Fibroblast of the conjunctiva (primary cell): ENCODE results near the gene GJB2.
"Not testable (repeated sequence)": the region's sequence is repeated elsewhere in the genome, so short reads cannot be mapped to it uniquely, and the experiment has no call there.

Experiments used
- DNase-seq: peaks from one replicate; pipeline ENCODE4 v3.0.0-alpha.2; 2010; ENCODE audit warnings: low read depth

Gene GJB2

DNA sequence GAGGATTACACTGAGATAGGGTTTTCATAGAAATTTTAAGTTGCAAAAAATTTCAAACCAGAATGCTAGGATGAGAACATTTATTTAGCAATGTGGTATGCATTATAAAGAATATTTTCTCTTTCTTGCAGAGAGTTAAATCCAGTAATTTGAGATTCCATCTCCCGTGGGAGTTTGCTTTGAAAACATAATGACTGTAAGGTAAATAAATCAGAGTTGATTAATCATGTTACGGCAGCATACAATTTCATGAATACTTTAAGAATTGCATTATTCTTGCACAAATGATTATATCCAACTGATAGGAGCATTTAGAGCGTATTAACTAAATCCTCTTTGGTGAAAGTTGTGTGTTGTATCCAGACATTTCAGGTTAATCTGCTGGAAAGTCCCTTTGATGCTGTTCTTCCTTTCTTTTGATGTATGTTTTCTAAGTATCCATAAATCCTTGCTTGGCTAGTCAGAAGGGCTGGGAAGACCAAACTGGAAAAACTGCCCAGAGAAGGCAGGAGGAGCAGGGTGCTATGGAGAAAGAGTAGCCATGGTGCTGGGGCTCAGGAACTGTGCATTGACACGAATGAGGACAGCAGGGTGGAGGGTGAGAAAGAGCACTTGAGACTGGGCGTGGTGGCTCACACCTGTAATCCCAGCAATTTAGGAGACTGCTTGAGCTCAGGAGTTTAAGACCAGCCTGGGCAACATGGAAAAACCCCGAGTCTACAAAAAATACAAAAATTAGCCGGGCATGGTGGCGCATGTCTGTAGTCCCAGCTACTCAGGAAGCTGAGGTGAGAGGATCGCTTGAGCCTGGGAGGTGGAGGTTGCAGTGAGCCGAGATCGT is 27.1 kb downstream of the GJB2 start:
- peak; percentile 26 for DNase-seq

DNA sequence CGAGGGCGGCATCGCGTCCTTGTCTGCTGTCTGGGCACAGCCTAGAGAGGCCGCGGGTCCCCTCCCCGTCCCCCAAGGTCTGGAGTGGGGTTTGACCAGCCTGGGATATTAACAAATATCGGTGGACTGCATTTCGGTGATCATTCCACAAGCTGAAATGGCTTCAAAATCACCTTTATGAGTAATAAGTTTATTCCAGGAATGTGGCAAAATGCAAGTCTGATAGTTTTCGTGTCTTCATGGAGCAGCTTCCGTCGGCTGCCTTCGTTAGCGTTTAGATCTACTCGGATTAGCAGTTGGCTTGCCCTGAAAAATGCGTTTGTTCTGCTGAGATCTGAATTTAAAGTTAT is 30.8 kb downstream of the GJB2 start:
- no peak for DNase-seq

DNA sequence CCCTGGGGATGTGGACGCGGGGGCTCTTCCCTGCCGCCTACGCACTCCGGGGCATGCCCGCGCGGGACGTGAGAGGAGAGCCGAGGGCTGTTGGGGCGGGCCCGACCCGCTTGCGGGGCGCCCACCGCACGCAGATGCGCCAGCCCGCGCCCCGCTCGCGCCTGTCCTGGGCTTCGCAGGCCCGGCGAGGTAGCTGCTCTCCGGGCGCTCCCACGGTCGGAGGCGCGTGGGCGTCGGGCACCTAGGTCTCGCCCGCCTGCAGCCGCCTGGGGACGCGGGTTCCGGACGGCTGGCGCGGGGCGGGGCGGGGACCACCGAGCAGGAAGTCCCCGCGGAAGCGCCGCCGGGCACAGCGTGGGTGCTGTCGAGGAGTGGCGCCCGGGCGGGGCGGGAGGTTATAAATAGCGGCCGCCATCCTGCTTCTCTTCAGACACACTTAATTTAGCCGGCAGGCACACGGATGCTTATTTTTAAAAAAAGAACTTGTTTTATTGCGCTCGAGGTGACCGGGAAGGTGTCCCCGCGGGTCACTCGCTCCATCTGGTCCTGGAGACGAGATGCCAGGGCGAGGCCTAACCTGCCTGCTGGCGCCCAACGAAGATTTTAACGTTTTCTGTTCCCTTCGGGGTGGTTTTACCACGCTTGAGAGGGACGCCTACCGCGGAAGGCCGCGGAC is 31.3 kb downstream of the GJB2 start:
- DNase-seq = no peak

DNA sequence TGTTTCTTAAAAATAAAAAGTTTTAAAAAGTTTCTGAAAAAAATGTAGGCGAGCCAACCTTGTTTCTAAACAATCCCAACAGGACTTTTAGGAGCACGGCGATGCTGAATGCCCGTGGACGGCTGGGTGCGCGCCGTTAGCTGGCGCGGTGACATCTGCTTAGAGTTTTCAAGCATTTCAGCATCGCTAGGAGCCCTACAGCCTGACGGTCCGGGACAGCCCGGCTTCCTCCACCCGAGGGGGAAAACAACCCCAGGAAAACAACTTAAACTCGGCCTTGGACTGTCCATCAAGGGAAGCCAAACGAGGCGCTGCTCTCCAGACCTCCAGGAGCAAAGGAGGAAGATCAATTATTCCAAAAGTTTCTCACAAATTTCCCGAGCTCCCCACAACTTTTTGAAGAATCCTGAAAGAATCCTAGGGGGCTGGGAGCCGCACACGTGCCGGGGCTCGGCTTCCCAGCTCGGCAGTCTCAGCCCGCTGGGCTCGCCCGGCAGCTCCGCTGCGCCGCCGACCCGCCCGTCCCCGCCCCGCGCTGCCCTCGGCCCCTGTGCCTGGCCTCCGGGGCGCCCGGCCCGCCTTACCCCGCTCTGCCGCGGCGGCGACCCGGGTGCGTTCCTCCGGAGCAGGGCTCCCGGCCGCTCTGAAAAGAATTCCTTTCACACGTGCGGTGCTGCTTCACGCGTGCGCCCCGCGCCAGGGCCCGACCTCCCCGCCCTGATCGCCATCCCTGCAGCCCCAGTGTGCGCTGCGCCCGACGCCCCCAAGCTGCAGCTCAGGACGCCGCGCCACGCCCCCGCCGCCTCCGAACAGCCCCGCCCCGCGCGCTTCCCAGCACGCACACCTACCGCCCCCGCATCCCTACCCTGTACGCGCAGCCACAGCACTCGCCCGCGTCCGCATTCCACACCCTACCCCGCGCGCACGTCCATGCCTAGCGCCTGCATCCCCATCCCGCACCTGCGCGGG is 32.1 kb downstream of the GJB2 start, which contains the start of gene GJA3:
Gene GJA3 (minus strand): TSS at position 747 of the 969 bp plus-strand sequence. CDS start 17,764 bp downstream, outside the sequence.
- no peak for DNase-seq

DNA sequence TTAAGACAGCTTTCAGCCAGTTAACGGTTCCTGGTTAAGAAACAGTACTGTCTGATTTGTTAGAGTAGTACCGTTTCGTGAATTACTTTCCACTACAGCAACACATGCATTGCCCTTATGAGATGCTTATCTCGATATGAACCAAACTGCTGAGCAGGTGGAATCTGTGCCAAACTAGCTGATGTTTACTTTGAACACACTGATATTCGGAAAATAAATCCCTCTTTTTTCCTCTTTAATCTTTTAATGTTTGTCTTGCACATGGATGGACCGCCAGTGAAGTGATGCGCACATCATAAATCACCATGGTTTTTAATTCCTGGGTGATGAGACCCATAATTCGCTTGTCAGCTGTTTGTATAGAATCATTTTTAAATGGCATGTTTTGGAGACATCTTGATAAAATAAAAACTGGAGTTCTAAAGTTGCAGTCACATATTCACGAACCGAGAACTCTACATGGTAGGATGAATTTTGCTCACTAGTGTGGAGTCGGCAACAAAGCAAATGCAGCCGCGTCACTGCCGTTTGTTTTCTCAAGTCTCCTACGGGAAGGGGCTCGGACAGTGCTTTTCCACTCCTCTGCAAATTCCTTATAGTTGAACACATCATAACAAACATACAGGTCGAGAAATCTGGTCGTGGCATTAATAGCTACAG is 33.0 kb downstream of the GJB2 start:
- no peak for DNase-seq

DNA sequence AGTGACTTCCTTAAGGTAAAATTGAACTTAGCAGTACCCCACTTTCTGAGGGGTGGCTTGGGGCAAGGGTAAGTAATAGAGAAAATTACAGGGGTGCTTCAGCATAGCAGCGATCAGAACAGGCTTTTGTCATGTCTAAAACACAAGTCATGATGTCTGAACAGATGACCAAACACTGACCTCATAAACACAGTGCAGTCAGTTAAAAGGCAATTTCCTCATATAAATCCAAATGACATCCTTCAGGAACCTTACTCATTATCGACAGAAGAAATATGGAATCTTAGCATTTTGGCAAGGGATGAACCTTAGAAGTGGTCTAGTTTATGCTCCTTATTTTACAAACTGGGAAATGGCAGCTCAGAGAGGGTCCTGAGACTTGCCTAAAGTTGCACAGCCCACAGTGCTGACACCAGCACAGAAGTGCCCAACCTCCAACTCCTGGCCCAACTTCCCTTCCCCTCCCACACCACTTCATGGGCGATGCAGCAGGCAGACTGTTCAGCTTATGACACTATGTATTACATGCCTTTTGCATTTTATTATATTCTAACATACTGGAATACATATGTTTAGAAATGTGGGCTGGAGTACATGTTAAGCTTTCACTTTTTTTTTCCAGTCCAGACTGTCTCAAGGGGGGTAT is 35.5 kb downstream of the GJB2 start:
- DNase-seq = no peak

DNA sequence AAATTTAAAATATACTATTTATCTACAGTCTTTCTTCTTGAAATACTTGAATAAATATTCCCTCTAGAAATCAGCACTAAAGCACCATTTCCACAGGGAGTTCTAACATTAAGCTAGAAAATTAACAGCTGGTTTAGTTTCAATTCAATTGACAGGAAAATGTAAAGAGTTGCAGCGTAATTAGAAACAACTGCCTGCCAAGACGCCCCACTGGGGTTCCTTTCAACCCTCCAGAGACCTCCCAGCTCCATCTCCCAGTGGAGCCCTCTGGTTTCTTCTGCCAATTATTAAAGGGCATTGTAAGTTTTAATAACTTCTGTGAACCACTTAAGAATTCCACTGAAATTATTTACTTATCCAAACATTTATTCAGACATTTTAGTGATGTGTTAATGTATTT is 36.0 kb downstream of the GJB2 start:
- no peak for DNase-seq

DNA sequence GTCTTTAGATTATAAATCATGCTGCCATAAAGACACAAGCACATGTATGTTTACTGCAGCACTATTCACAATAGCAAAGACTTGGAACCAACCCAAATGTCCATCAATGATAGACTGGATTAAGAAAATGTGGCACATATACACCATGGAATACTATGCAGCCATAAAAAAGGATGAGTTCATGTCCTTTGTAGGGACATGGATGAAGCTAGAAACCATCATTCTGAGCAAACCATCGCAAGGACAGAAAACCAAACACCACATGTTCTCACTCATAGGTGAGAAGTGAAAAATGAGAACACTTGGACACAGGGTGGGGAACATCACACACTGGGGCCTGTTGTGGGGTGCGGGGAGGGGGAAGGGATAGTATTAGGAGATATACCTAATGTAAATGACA is 39.4 kb downstream of the GJB2 start:
- DNase-seq = not testable (repeated sequence)

DNA sequence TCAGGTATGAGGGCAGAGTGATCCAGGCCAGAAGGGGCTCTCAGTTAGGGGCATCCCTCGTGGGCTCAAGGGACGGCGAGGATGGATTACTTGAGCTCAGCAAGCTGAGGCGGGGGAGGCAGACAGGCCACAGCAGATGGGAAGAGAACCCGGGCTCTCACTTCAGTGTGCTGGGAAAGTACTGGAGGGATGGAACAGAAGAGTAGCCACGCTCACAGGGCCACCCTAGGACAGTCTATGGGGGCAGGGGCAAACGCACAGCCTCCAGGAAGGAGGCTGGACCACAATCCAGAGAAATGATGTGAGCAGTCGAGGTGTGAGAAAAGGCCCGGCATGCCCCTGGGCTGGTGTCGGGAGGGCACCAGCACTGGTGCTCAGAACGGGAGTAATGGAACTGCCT is 41.1 kb downstream of the GJB2 start:
- DNase-seq = no peak

DNA sequence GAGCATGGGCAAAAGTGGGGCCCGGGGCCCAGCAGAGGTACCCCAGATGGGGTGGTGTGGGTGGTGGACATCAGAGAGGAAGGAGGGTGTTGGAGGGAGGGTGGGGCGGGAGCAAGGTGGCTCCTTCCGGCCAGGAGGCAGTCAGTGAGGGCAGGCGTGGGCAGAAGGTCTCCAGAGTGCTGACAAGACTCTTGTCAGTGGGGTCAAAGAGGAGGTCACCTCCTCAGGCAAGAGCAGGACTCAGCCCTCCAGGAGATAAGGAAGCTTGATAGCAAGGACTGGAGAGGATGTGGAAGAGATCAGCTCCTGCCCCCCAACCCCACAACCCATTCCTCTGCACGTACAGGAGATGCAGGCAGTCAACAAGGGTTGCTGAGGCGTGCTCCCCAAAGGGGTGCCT is 41.7 kb downstream of the GJB2 start:
- DNase-seq = no peak

DNA sequence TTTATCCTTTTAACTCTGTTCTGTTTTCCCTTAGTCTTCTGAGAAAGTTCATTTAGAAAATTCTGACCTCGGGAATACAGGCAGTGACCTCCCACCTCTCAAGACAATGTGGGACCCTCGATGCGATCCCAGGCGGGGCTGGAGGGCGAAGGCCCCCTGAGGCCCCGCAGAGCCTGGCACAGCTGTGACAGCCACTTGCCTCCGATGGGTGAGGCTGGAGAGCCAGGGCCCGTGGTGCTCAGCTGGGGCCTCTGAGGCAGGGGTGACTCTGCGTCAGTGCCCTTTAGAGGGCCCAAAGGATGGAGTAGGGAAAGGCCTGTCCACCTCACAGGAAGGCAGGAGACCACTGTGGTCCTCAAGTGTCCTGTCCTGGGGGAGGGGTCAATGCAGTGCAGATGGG is 42.2 kb downstream of the GJB2 start:
- no peak for DNase-seq

DNA sequence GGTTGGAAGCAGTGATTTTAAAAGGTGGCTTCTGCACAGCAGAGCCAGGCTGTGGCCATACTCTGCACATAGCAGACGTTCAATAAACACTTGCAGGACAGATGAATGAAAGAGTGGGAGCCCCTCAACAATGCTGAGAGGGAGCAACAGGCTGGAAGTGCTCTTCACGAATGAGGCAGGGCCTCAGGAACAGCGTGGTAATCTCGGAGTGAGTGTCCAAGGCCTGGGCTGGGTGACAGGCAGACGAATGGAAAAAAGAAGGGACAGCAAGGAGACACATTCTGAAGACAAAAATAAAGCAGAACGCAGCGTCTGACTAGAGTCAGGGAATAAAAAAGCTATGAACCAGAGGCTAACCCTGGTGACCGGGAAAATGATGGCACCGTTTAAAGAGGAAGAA is 43.0 kb downstream of the GJB2 start:
- DNase-seq = no peak

DNA sequence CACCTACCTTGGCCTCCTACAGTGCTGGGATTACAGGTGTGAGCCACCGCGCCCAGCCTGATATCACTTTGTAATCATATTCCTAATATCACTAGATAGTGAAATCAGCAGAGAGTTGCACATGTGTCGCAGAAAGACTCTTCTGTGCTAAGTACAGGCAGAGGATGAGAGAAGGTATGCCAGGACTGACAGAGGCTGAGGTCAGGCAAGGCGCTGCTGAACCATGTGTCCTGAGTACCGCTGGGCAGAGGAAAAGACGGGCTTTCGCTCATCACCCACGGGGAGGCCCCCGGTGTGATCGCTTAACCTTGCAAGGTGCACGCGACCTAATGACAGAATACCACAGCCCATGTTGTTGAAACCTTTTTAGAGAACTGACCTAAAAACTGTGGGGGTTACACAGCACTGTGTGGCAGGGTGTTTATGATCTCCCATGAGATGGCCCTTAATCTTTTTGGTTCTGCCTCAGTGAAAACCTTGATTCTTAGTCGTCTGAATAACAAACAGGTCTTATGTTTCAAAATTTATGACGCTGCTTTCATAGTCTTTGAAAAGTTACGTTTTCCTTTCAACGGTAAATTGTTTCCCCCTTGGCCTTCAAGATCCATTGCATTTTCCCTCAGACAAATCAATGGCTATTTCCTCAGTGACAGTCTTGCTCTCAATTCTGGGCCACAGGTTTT is 44.1 kb downstream of the GJB2 start:
- DNase-seq = no peak

DNA sequence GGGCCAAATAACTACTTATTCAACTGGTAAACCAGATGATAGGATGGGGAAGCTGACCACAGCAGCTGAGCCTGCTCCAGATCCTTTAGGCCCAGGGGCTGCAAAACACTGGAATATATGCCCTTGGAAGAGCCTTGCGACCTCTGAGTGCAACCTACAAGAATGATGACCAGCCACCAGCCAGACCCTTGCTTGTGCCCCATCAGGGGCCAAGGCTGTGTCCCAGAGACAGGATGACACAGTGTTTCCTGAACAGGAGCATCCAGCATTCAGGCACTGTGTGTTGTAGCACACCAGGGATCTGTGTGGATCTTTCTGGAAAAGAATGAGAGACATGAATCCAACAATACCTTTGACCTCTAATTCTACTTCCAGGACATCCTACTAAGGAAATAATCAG is 46.4 kb downstream of the GJB2 start:
- no peak for DNase-seq

DNA sequence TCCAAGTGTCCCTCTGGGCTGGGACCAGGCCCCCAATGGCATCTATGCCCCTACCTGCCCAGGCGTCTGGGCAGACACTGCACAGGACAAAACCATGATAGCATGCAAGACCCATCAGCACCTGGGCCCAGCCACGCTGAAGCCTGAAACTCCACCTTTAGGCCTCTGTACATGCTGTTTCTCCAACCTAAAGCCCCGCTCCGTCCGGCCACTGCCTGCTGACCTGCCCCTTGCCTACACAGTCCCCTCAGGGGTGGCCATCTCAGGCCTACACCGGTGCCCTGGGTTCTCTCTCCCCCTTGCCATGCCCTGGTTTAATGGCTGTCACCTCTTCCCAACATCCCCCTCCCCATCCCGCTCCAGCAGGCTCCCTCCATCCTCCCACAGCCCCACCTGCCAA is 47.2 kb downstream of the GJB2 start:
- DNase-seq = no peak

DNA sequence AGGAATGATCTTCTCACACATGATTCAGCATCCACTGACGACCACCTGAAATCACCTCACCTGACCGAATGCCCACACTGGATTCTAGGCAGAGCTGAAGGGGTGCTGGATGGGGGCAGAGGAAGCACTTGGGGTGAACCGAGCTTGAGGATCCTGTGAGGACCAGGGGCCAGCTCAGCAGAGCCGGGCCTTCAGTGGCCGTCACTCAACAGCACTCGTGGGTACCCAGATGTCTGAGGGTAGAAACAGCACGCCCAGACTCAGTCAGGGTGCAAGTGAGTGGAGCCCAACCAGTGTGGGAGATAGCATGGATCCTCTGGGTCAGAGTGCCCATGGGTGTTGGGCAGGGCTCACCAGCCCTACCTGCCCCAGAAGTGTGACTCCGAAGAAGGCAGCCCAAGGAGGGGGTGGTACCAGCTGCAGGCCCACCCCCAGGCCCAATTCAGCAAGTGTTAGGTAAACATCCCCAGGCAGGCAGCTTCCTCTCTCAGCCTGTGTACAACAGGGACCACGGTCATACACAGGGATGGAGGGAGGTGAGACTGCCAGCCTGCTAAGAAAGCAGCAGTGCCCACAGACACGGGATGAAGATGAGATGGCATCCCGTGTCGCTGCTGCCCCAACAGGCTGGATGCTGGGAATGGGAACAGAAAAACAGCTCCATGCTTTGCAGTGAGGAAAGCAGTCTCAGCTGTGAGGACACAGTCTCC is 48.4 kb downstream of the GJB2 start:
- DNase-seq = no peak

DNA sequence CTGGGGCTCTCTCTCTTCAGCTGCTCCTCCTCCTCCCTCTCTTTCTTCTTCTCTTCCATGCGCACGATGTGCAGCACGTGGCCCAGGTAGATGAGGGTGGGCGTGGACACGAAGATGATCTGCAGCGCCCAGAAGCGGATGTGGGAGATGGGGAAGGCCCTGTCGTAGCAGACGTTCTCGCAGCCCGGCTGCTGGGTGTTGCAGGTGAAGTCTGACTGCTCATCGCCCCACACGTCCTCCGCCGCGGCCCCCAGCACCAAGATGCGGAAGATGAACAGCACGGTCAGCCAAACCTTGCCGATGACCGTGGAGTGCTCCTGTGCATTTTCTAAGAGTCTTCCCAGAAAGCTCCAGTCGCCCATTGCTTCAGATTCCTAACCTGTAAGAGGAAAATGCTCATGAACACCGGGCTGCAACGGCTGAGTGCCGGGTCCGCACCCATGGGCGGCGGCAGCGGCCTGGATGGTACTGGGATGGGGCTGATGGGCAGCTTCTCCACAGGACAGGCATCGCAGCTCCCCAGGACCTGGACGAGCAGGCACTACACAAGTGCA is 49.7 kb downstream of the GJB2 start:
- no peak for DNase-seq

DNA sequence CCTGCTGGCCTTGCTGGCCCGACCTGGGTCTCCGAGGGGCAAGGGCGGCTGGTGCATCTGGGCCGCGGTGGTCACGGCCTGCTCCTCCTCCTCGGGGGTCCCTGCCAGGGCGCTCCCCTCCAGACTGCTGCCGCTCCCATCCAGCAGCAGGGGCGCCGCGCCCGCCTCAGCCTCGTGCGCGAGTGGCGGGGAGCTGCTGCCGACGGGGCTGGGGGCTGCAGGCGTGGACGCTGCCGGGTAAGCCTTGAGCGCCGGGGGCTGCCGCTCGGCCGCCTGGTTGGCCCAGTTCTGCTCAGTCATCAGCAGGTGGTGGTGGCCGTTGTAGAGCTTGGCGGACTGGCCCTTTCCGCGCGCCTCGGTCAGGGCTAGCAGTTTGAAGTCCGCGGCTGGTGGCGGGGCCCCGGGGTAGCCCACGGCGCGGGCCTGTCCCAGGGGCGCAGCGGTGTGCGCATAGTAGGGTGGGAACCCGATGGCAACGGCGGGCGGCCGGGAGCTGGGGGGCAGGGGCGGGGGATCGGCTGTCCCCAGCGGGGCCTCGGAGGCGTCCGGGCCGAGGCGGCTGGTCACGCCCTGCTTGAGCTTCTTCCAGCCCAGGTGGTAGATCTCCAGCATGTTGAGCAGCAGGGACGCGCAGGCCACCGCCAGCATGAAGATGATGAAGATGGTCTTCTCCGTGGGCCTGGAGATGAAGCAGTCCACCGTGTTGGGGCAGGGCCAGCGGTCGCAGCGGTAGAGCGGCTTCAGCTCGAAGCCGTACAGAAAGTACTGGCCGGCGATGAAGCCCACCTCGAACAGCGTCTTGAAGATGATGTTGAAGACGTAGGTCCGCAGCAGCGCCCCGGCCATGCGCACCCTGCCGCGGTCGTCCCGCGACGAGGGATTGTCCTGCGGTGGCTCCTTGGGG is 50.5 kb downstream of the GJB2 start:
- no peak for DNase-seq
